HepG2 (cell line): Measurements from ENCODE around the gene ACSS2. TPM values are rescaled to one million over a fixed set of nuclear protein-coding genes. Genes with fewer than 3 reads are reported as not detected.

Experiments
- ATAC-seq: fragments of 200-7000 bp; cut with Tn5 transposase; 3 replicates; pipeline ENCODE4 v1.9.1; 2020; ENCODE audit warnings: mild to moderate bottlenecking, moderate library complexity
- BruUV-seq: library from RNA; stranded (reverse); fragments of 400-500 nt; replicated peaks from 2 replicates; lab custom pipeline; 2021; lab: Mats Ljungman, UMichigan
- CTCF ChIA-PET: fragments of 300-600 bp; formaldehyde crosslinking; extraction: SDS; loops from one replicate; lab custom pipeline; 2021; ENCODE audit warnings: low total read pairs, inconsistent platforms, low intra/inter-chr PET ratio; lab: Yijun Ruan, JAX
- POLR2A ChIA-PET: fragments of 350-600 bp; sonication (Branson Sonifier 250); formaldehyde crosslinking; loops from one replicate; lab custom pipeline; 2020; ENCODE audit warnings: antibody characterized with exemption, inconsistent platforms; lab: Yijun Ruan, JAX
- DNase-seq: peaks from one replicate; pipeline ENCODE4 v3.0.0-alpha.2; 2015; ENCODE audit warnings: low spot score
- FAIRE-seq: peaks from 3 replicates; lab custom pipeline; 2011; peaks lifted over from hg19 to GRCh38; lab: Jason Lieb, UNC
- H2AFZ ChIP-seq: one replicate; pipeline ENCODE4 v1.6.1; 2011; ENCODE audit warnings: low read length, inconsistent platforms
- H3K27ac ChIP-seq: fragments of 300-600 bp; 3 replicates; pipeline ENCODE4 v1.8.0; 2011; ENCODE audit warnings: mixed run types, mild to moderate bottlenecking, mixed read lengths, low read length, inconsistent platforms; ENCODE audit not compliant: insufficient read depth; ENCODE audit errors: extremely low read length
- H3K27me3 ChIP-seq, 2 experiments: fragments of 200-600 bp in 1 of 2; 2 replicates in 1 of 2; 3 replicates in 1 of 2; pipeline versions ENCODE4 v1.6.0 to v1.8.0; 2011; ENCODE audit warnings: low read length in 2 of 2, mild to moderate bottlenecking in 2 of 2, moderate library complexity in 2 of 2, inconsistent platforms in 1 of 2; ENCODE audit not compliant: insufficient read depth in 2 of 2, control insufficient read depth in 1 of 2
- H3K36me3 ChIP-seq, 2 experiments: fragments of 200-600 bp in 1 of 2; replicated peaks in 1 of 2; 2 replicates in 1 of 2; 3 replicates in 1 of 2; pipeline versions ENCODE4 v1.5.1 to v1.8.0; 2011; ENCODE audit warnings: low read length in 2 of 2, inconsistent platforms in 1 of 2; ENCODE audit not compliant: insufficient read depth in 2 of 2, control insufficient read depth in 1 of 2
- H3K4me1 ChIP-seq: 2 replicates; pipeline ENCODE4 v1.5.1; 2012; ENCODE audit warnings: low read length, inconsistent platforms; ENCODE audit not compliant: insufficient read depth
- H3K4me2 ChIP-seq: 2 replicates; pipeline ENCODE4 v1.6.0; 2011; ENCODE audit warnings: low read depth, low read length, inconsistent platforms
- H3K4me3 ChIP-seq, 3 experiments: fragments of 200-600 bp in 1 of 3; sonication (generic), shearing (Covaris generic) in 1 of 3; replicated peaks in 1 of 3; 2 replicates each; pipeline ENCODE4 v1.5.1; 2011 to 2016; ENCODE audit warnings: low read length in 3 of 3, inconsistent platforms in 2 of 3, low read depth in 2 of 3, mild to moderate bottlenecking in 2 of 3, control low read depth in 1 of 3, mixed read lengths in 1 of 3; ENCODE audit not compliant: insufficient read depth in 1 of 3
- H3K79me2 ChIP-seq: one replicate; pipeline ENCODE4 v1.6.1; 2011; ENCODE audit warnings: low read length, inconsistent platforms; ENCODE audit not compliant: insufficient read depth
- H3K9ac ChIP-seq: 2 replicates; pipeline ENCODE4 v1.6.0; 2011; ENCODE audit warnings: mild to moderate bottlenecking, low read depth, low read length, inconsistent platforms; ENCODE audit not compliant: insufficient read depth
- H3K9me3 ChIP-seq: 2 replicates; pipeline ENCODE4 v1.5.1; 2012; ENCODE audit warnings: mild to moderate bottlenecking, low read length
- H4K20me1 ChIP-seq: 2 replicates; pipeline ENCODE4 v1.6.0; 2011; ENCODE audit warnings: inconsistent platforms, mild to moderate bottlenecking, low read length, moderate library complexity; ENCODE audit not compliant: insufficient read depth
- EP300 ChIP-seq, 3 experiments: sonication (generic) in 1 of 3; formaldehyde crosslinking in 1 of 3; IDR thresholded peaks; 2 replicates each; pipeline versions ENCODE4 v1.5.1 to v1.6.1; 2011 to 2020; ENCODE audit warnings: low read depth in 2 of 3, low read length in 2 of 3, borderline replicate concordance in 1 of 3, improper control_type of control experiment in 1 of 3, mild to moderate bottlenecking in 1 of 3, missing genetic modification reagents in 1 of 3, moderate library complexity in 1 of 3
- FUBP1 ChIP-seq: sonication (generic); formaldehyde crosslinking; IDR thresholded peaks from 2 replicates; pipeline ENCODE4 v1.5.1; 2020; ENCODE audit warnings: missing genetic modification reagents, mild to moderate bottlenecking, borderline replicate concordance
- IRX3 ChIP-seq: sonication (generic); formaldehyde crosslinking; IDR thresholded peaks from 2 replicates; pipeline ENCODE4 v1.8.1; 2023; ENCODE audit warnings: mild to moderate bottlenecking, low read depth, missing genetic modification reagents, borderline replicate concordance
- KDM4B ChIP-seq: sonication (generic); formaldehyde crosslinking; IDR thresholded peaks from 2 replicates; pipeline ENCODE4 v1.4.0; 2020; ENCODE audit warnings: missing genetic modification reagents
- MEIS1 ChIP-seq: sonication (generic); formaldehyde crosslinking; IDR thresholded peaks from 2 replicates; pipeline ENCODE4 v1.9.0; 2021; ENCODE audit warnings: mild to moderate bottlenecking, missing genetic modification reagents, moderate library complexity, borderline replicate concordance
- MIXL1 ChIP-seq: IDR thresholded peaks from 2 replicates; pipeline ENCODE4 v1.6.1; 2016
- MXD1 ChIP-seq: sonication (generic); formaldehyde crosslinking; IDR thresholded peaks from 2 replicates; pipeline ENCODE4 v1.4.0; 2020; ENCODE audit warnings: mild to moderate bottlenecking, missing genetic modification reagents
- PHF8 ChIP-seq: sonication (generic); formaldehyde crosslinking; IDR thresholded peaks from 2 replicates; pipeline ENCODE4 v1.5.0; 2020; ENCODE audit warnings: missing genetic modification reagents
- SYNCRIP ChIP-seq: fragments of 200-400 bp; formaldehyde crosslinking; IDR thresholded peaks from 2 replicates; pipeline ENCODE4 v1.6.1; 2018; ENCODE audit warnings: mild to moderate bottlenecking, low read depth, low read length; ENCODE audit not compliant: insufficient read depth
- TERF1 ChIP-seq: sonication (generic); formaldehyde crosslinking; IDR thresholded peaks from 2 replicates; pipeline ENCODE4 v1.8.0; 2022; ENCODE audit warnings: mild to moderate bottlenecking, missing genetic modification reagents, moderate library complexity
- ZNF337 ChIP-seq: sonication (generic); formaldehyde crosslinking; IDR thresholded peaks from 2 replicates; pipeline ENCODE4 v1.5.1; 2020; ENCODE audit warnings: missing genetic modification reagents, low read depth, mild to moderate bottlenecking, borderline replicate concordance
- ZNF484 ChIP-seq: sonication (generic); formaldehyde crosslinking; IDR thresholded peaks from 2 replicates; pipeline ENCODE4 v1.5.1; 2020; ENCODE audit warnings: mild to moderate bottlenecking, low read depth, missing genetic modification reagents, borderline replicate concordance
- ZNF556 ChIP-seq: sonication (generic); formaldehyde crosslinking; IDR thresholded peaks from 2 replicates; pipeline ENCODE4 v1.4.0; 2020; ENCODE audit warnings: mild to moderate bottlenecking, missing genetic modification reagents, borderline replicate concordance
- ZNF672 ChIP-seq: sonication (generic); formaldehyde crosslinking; IDR thresholded peaks from 2 replicates; pipeline ENCODE4 v1.8.1; 2022; ENCODE audit warnings: missing genetic modification reagents
- WGBS: methylation state at CpG from one replicate; pipeline ENCODE4 v1.1.6; 2017; ENCODE audit warnings: low lambda C conversion rate; 5-methylcytosine and 5-hydroxymethylcytosine counted together
- in situ Hi-C: cut with HindIII; loops from 2 replicates; pipeline ENCODE4 v1.10.0; 2017; ENCODE audit warnings: low pct_unique_long_range_greater_than_20kb; ENCODE audit not compliant: extremely low pct_ligation_motif_present
- intact Hi-C: fragments of 100-400 bp; cut with micrococcal nuclease; formaldehyde crosslinking; loops from one replicate; pipeline ENCODE4 v1.10.0; 2022; ENCODE audit not compliant: unreplicated experiment
- polyA plus RNA-seq, 8 experiments: library from polyadenylated mRNA; depleted of rRNA in 3 of 8; stranded (reverse) in 7 of 8; unstranded in 1 of 8; fragments of >200 nt; fragmentation: Illumina TruSeq in 4 of 8; extraction: Trizol in 4 of 8; gene quantifications; 2 replicates each; pipeline versions ENCODE4 v1.2.1 to v1.2.3, GENCODE V29; 2011 to 2016; ENCODE audit warnings: low read depth in 4 of 8, missing spikeins in 1 of 8, mixed read lengths in 1 of 8; ENCODE audit not compliant: insufficient read depth in 1 of 8
- total RNA-seq, 5 experiments: library from RNA; depleted of rRNA; stranded (reverse); fragments of >200 nt; fragmentation: Illumina TruSeq; extraction: Trizol; gene quantifications; 2 replicates each; pipeline ENCODE4 v1.2.3, GENCODE V29; 2016; ENCODE audit warnings: low read depth in 1 of 5
- TF ChIP-seq, protein P1 (sequence below): sonication (generic); formaldehyde crosslinking; conservative IDR thresholded peaks from 2 replicates; pipeline ENCODE4 v1.8.0; 2022; ENCODE audit warnings: mild to moderate bottlenecking, moderate library complexity, missing genetic modification reagents
- TF ChIP-seq, protein P2 (sequence below): sonication (generic); formaldehyde crosslinking; IDR thresholded peaks from 2 replicates; pipeline ENCODE4 v1.5.0; 2020; ENCODE audit warnings: mild to moderate bottlenecking, low read depth, missing genetic modification reagents, borderline replicate concordance

Gene ACSS2
- total and polyA plus RNA-seq, 2 of the 13 experiments (the other 11 are each of a cell fraction or from before 2014, with no cell fraction given), result 72.8 to 89.7 TPM

DNA sequence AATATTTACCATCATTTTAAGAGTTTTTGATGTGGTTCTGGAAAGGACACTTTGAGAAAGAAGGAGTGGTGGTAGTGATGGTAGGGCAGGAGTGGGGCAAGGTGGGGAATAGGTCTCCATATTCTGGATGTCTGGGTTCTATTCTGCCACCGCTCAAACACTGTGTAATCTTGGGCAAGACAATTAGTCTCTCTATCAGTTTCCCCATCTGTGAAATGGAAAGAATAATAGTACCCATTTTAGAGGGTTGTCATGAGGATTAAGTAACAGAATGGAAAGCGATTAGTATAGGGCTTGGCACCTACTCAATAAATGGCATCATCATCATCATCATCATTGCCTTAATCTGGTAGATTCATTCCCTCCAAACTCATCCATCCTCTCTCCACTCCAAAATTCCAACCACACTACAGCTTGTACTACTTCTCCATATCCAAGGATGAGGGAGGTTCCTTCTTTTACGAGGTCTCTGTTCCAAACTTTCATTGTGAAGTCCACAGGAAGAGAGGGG is 2.8 kb upstream of the ACSS2 start:
- no peaks in the 10 kb centered on the region for H3K36me3 ChIP-seq
- TF ChIP-seq FUBP1 (CRISPR knock-in tag), result no peak
- no peak for TF ChIP-seq TERF1
- TF ChIP-seq MIXL1 (CRISPR knock-in tag), result no peak
- TF ChIP-seq ZNF484, result no peak
- no peak for TF ChIP-seq IRX3
- no peak for TF ChIP-seq EP300 (IDR thresholded peaks at IDR 0.05; ENCODE audit: low read depth in 2 of 2, low read length in 2 of 2)
- TF ChIP-seq EP300 (CRISPR knock-in tag; IDR thresholded peaks at IDR 0.05; ENCODE audit: borderline replicate concordance), result no peak
- no peak for TF ChIP-seq SYNCRIP
- TF ChIP-seq ZNF672 (CRISPR knock-in tag), result no peak
- no peak for TF ChIP-seq KDM4B (CRISPR knock-in tag)
- peak; percentile 29; the same call in 1 of the 2 replicates for TF ChIP-seq MEIS1 (CRISPR knock-in tag)
- TF ChIP-seq ZNF337, result no peak
- no peak for TF ChIP-seq PHF8
- TF ChIP-seq, protein P1, sequence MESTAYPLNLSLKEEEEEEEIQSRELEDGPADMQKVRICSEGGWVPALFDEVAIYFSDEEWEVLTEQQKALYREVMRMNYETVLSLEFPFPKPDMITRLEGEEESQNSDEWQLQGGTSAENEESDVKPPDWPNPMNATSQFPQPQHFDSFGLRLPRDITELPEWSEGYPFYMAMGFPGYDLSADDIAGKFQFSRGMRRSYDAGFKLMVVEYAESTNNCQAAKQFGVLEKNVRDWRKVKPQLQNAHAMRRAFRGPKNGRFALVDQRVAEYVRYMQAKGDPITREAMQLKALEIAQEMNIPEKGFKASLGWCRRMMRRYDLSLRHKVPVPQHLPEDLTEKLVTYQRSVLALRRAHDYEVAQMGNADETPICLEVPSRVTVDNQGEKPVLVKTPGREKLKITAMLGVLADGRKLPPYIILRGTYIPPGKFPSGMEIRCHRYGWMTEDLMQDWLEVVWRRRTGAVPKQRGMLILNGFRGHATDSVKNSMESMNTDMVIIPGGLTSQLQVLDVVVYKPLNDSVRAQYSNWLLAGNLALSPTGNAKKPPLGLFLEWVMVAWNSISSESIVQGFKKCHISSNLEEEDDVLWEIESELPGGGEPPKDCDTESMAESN (CRISPR knock-in tag), result no peak
- 0 out of 2 replicates have a peak, but pooled peaks have one; percentile 45 for TF ChIP-seq ZNF556 (CRISPR knock-in tag)
- TF ChIP-seq, protein P2, sequence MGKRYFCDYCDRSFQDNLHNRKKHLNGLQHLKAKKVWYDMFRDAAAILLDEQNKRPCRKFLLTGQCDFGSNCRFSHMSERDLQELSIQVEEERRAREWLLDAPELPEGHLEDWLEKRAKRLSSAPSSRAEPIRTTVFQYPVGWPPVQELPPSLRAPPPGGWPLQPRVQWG (CRISPR knock-in tag), result no peak
- no peak for TF ChIP-seq MXD1 (CRISPR knock-in tag)

More for the DNA sequence above, 2.8 kb upstream of the ACSS2 start:
- no peaks in the 10 kb centered on the region for H4K20me1 ChIP-seq
- ATAC-seq, result no peak
- no peaks in the 10 kb centered on the region for H3K9me3 ChIP-seq
- peaks cover 0 to 5% of the 10 kb centered on the region in 2 experiments; a peak in 1 of 5 replicates for H3K27me3 ChIP-seq
- H3K79me2 ChIP-seq, result peaks cover 27% of the 10 kb centered on the region
- H3K27ac ChIP-seq, result no peak overlapping the region
- peak overlapping the region; percentile 63 for H3K9ac ChIP-seq
- intact Hi-C loops (loop anchor here (1.0 to 2.0 kb wide), 4 partner anchors 83 to 396 kb away; no protein-coding TSS in a partner anchor), in situ Hi-C loops (loop anchor here (5.0 to 10.0 kb wide), 3 partner anchors 84 to 391 kb away; partner anchors contain the start of genes GSS, MYH7B and TRPC4AP)
- ChIA-PET POLR2A (interaction anchor here (0.8 to 4.1 kb wide), 6 partner anchors 9 to 219 kb away, joined by 3 to 126 read pairs (median 3); partner anchors contain the start of genes GSS, MYH7B and TRPC4AP), CTCF (interaction anchor here (1.2 to 6.7 kb wide), 7 partner anchors 75 to 396 kb away, joined by 3 to 123 read pairs (median 7); partner anchors contain the start of genes GSS, MYH7B and TRPC4AP)
- peak overlapping the region; percentile 73 for H2AFZ ChIP-seq
- peaks cover 54% of the 10 kb centered on the region for H3K4me1 ChIP-seq
- H3K4me3 ChIP-seq, result peak overlapping the region; percentile 69 to 83 (median 72); a peak in 5 of 6 replicates
- WGBS, result 22% methylated on average over 3 of the region's 3 CpGs
- no TSS peak for BruUV-seq
- no peak for DNase-seq
- FAIRE-seq, result no peak
- H3K4me2 ChIP-seq, result peak overlapping the region; percentile 99
